Liver (tissue), 9 donors: ENCODE data around the gene INPP4B. TPM values are rescaled to one million over a fixed set of nuclear protein-coding genes. Genes with fewer than 3 reads are reported as not detected.

ENCODE experiments used
- DNase-seq: peaks from one replicate; pipeline ENCODE4 v3.0.0-alpha.2; 2017; ENCODE audit warnings: low spot score
- H3K27ac ChIP-seq, 2 donors: one replicate each; pipeline ENCODE4 v1.7.0; 2013; ENCODE audit warnings: inconsistent platforms in 2 of 2, low read length in 2 of 2, control low read depth in 1 of 2, low read depth in 1 of 2, mild to moderate bottlenecking in 1 of 2
- H3K27me3 ChIP-seq, 4 donors: one replicate each; pipeline versions ENCODE4 v1.6.1 to v1.7.0; 2013; ENCODE audit warnings: low read length in 3 of 4, inconsistent platforms in 1 of 4, mild to moderate bottlenecking in 1 of 4, moderate library complexity in 1 of 4; ENCODE audit not compliant: control insufficient read depth in 4 of 4, insufficient read depth in 4 of 4
- H3K36me3 ChIP-seq, 4 donors: one replicate each; pipeline versions ENCODE4 v1.6.1 to v1.7.0; 2013; ENCODE audit warnings: low read length in 3 of 4, mild to moderate bottlenecking in 3 of 4, low read depth in 1 of 4, moderate library complexity in 1 of 4; ENCODE audit not compliant: control insufficient read depth in 4 of 4, insufficient read depth in 3 of 4
- H3K4me1 ChIP-seq, 4 donors: one replicate each; pipeline versions ENCODE4 v1.6.1 to v1.7.0; 2013; ENCODE audit warnings: low read length in 3 of 4, mild to moderate bottlenecking in 3 of 4, moderate library complexity in 1 of 4; ENCODE audit not compliant: control insufficient read depth in 4 of 4, insufficient read depth in 4 of 4
- H3K4me3 ChIP-seq, 3 donors: one replicate each; pipeline versions ENCODE4 v1.6.1 to v1.7.0; 2013; ENCODE audit warnings: low read length in 3 of 3, control low read depth in 1 of 3, low read depth in 1 of 3, mild to moderate bottlenecking in 1 of 3
- H3K9ac ChIP-seq, 2 donors: one replicate each; pipeline ENCODE4 v1.7.0; 2013; ENCODE audit warnings: low read length in 2 of 2, mild to moderate bottlenecking in 2 of 2, moderate library complexity in 2 of 2, control low read depth in 1 of 2, low read depth in 1 of 2
- H3K9me3 ChIP-seq, 4 donors: one replicate each; pipeline versions ENCODE4 v1.6.1 to v1.7.0; 2013; ENCODE audit warnings: low read length in 3 of 4; ENCODE audit not compliant: control insufficient read depth in 4 of 4
- ATF3 ChIP-seq: IDR thresholded peaks from 2 replicates; pipeline ENCODE4 v1.6.1; 2016; ENCODE audit warnings: antibody characterized with exemption
- CTCF ChIP-seq: fragments of 150-350 bp; IDR thresholded peaks from 2 replicates; pipeline ENCODE4 v1.5.1; 2017; ENCODE audit warnings: improper control_type of control experiment, low read depth, low read length; ENCODE audit not compliant: missing input control
- FOXA1 ChIP-seq: IDR thresholded peaks from 2 replicates; pipeline ENCODE4 v1.6.1; 2016; ENCODE audit warnings: antibody characterized with exemption
- FOXA2 ChIP-seq: IDR thresholded peaks from 2 replicates; pipeline ENCODE4 v1.6.1; 2016; ENCODE audit warnings: antibody characterized with exemption
- HNF4A ChIP-seq, 2 donors: conservative IDR thresholded peaks; 2 replicates each; pipeline ENCODE4 v1.6.1; 2016; ENCODE audit warnings: antibody characterized with exemption in 2 of 2, mild to moderate bottlenecking in 2 of 2
- MAX ChIP-seq: IDR thresholded peaks from 2 replicates; pipeline ENCODE4 v1.6.1; 2016; ENCODE audit warnings: antibody characterized with exemption
- RAD21 ChIP-seq, 2 donors: IDR thresholded peaks; 2 replicates each; pipeline ENCODE4 v1.6.1; 2016; ENCODE audit warnings: antibody characterized with exemption in 2 of 2, mild to moderate bottlenecking in 2 of 2
- SP1 ChIP-seq: IDR thresholded peaks from 2 replicates; pipeline ENCODE4 v1.6.1; 2018; ENCODE audit warnings: antibody characterized with exemption, mild to moderate bottlenecking
- TAF1 ChIP-seq: conservative IDR thresholded peaks from 2 replicates; pipeline ENCODE4 v1.6.1; 2016; ENCODE audit warnings: antibody characterized with exemption, mild to moderate bottlenecking
- ZBTB33 ChIP-seq: IDR thresholded peaks from 2 replicates; pipeline ENCODE4 v1.6.1; 2016; ENCODE audit warnings: antibody characterized with exemption
- WGBS: extraction: QIAGEN DNeasy Blood & Tissue Kit; methylation state at CpG from one replicate; pipeline ENCODE4 v1.1.7; 2013; 5-methylcytosine and 5-hydroxymethylcytosine counted together
- polyA plus RNA-seq, 2 donors: library from polyadenylated mRNA; stranded (reverse) in 1 of 2; unstranded in 1 of 2; fragments of 200-250 nt in 1 of 2; fragments of >200 nt in 1 of 2; fragmentation: Nextera tagmentation in 1 of 2; extraction: Ambion mirVana in 1 of 2; gene quantifications; one replicate each; pipeline versions ENCODE4 v1.2.1 to v1.2.3, GENCODE V29; 2013 to 2015
- total RNA-seq, 2 donors: library from RNA; depleted of rRNA; stranded (reverse); fragments of >200 nt; gene quantifications; one replicate each; pipeline ENCODE4 v1.2.3, GENCODE V29; 2014
- donor health status: healthy.
- donor health status: healthy.
- donor health status: healthy.
- donor health status: healthy.
- donor health status: healthy.

Gene INPP4B
- total and polyA plus RNA-seq, 4 donors = 0.43 to 2.8 (median 1.6) TPM

- no peak for TF ChIP-seq ZBTB33
- no peak for TF ChIP-seq SP1
- TF ChIP-seq ATF3 = no peak
- TF ChIP-seq RAD21 (IDR thresholded peaks at IDR 0.05) = no peak
These were observed 462.2 kb downstream of the INPP4B start (continued) for GRCh38 chr4:142383800-142384470.

GRCh38 chr4:142383354-142383753 is 462.7 kb downstream of the INPP4B start:
- Histone ChIP-seq H3K4me3 (no peak overlapping the region), H3K4me1 (no peaks in the 10 kb centered on the region), H3K36me3 (no peaks in the 10 kb centered on the region), H3K27ac (no peak overlapping the region), H3K9me3 (no peaks in the 10 kb centered on the region), H3K9ac (no peak overlapping the region), H3K27me3 (no peaks in the 10 kb centered on the region)
- TF ChIP-seq FOXA1 (no peak), HNF4A (conservative IDR thresholded peaks at IDR 0.05) (no peak), ATF3 (no peak), TAF1 (no peak), FOXA2 (no peak), CTCF (no peak)
- DNase-seq = no peak

- Histone ChIP-seq H3K36me3 (no peaks in the 10 kb centered on the region), H3K4me3 (no peak overlapping the region), H3K9me3 (no peaks in the 10 kb centered on the region), H3K27me3 (no peaks in the 10 kb centered on the region), H3K27ac (no peak overlapping the region), H3K4me1 (no peaks in the 10 kb centered on the region), H3K9ac (no peak overlapping the region)
- whole genome bisulfite sequencing = 73% methylated on average over 5 of the region's 5 CpGs
- no peak for TF ChIP-seq MAX
- DNase-seq = no peak
These were observed 466.0 kb downstream of the INPP4B start for GRCh38 chr4:142380052-142380602.
